ENCODE results near the gene NTRK3. TPM values are rescaled to one million over a fixed set of nuclear protein-coding genes. Genes with fewer than 3 reads are reported as not detected.

NTRK3 gene
- total RNA-seq, 1 experiment from 2014 or later = not detected

DNA sequence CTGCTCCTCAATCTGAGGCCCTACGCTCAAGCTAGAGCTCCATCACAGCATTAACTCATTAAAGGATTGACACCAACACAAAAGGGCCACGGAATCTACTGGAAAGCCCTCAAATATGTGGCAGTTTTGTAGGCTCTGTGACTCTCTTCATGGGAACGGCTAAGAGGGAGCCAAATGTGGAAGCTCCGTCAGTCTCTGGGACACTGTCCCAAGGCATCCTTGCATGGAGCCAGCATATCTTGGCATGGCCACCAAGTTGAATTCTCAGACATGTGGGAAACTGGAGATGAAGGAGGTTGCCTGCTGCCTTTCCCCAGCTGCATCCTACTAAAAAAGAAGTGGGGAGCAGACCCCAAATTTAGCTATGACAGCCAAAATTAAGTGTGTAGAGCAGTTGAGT, 296.9 kb downstream of the NTRK3 start:
- TF ChIP-seq CTCF (conservative IDR thresholded peaks at IDR 0.05; ENCODE audit: low read depth, low read length) (no peak), EZH2phosphoT487 (IDR thresholded peaks at IDR 0.05; ENCODE audit: borderline replicate concordance, low read length) (no peak)
- no peak overlapping the region for H2AFZ ChIP-seq (ENCODE audit: low read length)
- H3K9me3 ChIP-seq (ENCODE audit: low read length) = no peaks in the 10 kb centered on the region
- no peaks in the 10 kb centered on the region for H3F3A ChIP-seq (ENCODE audit: low read length, unreplicated experiment)
- H3K27me3 ChIP-seq (ENCODE audit: low read length) = peaks cover 6% of the 10 kb centered on the region; the same call in 1 of the 2 replicates
- no peak overlapping the region for H3K4me3 ChIP-seq (ENCODE audit: low read length)
- no peaks in the 10 kb centered on the region for H3K79me2 ChIP-seq (ENCODE audit: low read length)
- CTCF ChIA-PET = no interaction called here
- no peaks in the 10 kb centered on the region for H3K9me2 ChIP-seq (replicated peaks; ENCODE audit: low read length)
- ATAC-seq = no peak
- POLR2A ChIA-PET (ENCODE audit: unreplicated experiment) = no interaction called here
- H3K9ac ChIP-seq (ENCODE audit: low read length) = no peak overlapping the region
- intact Hi-C loops (cut with micrococcal nuclease) = no loop called here
- no peak for DNase-seq
- no TSS peak for BruUV-seq (replicated peaks)
- no peaks in the 10 kb centered on the region for H3K36me3 ChIP-seq (ENCODE audit: low read depth, low read length)
- no peaks in the 10 kb centered on the region for H4K20me1 ChIP-seq (ENCODE audit: low read length)
- no peak overlapping the region for H3K4me2 ChIP-seq (ENCODE audit: low read length)
- no peaks in the 10 kb centered on the region for H3K4me1 ChIP-seq (ENCODE audit: insufficient read depth, low read length)
- no peak overlapping the region for H3K27ac ChIP-seq (ENCODE audit: low read length)

- TF ChIP-seq EZH2phosphoT487 (IDR thresholded peaks at IDR 0.05; ENCODE audit: borderline replicate concordance, low read length) = no peak
- TF ChIP-seq EZH2 (IDR thresholded peaks at IDR 0.05; ENCODE audit: low read length, unreplicated experiment) = no peak
- no peak for TF ChIP-seq CTCF (conservative IDR thresholded peaks at IDR 0.05; ENCODE audit: low read depth, low read length)
- no peaks in the 10 kb centered on the region for H3K9me3 ChIP-seq (ENCODE audit: low read length)
- no peaks in the 10 kb centered on the region for H3K36me3 ChIP-seq (ENCODE audit: low read depth, low read length)
- no peaks in the 10 kb centered on the region for H3K9me2 ChIP-seq (replicated peaks; ENCODE audit: low read length)
- no peak overlapping the region for H2AFZ ChIP-seq (ENCODE audit: low read length)
- H3K27ac ChIP-seq (ENCODE audit: low read length) = no peak overlapping the region
- no TSS peak for BruUV-seq (replicated peaks)
- DNase-seq = no peak
- ChIA-PET CTCF (no interaction called here), POLR2A (ENCODE audit: unreplicated experiment) (no interaction called here)
- no peak overlapping the region for H3K4me2 ChIP-seq (ENCODE audit: low read length)
- no peak for ATAC-seq
- no peaks in the 10 kb centered on the region for H3F3A ChIP-seq (ENCODE audit: low read length, unreplicated experiment)
- H3K4me3 ChIP-seq (ENCODE audit: low read length) = no peak overlapping the region
- H3K27me3 ChIP-seq (ENCODE audit: low read length) = peaks cover 6% of the 10 kb centered on the region; the same call in 1 of the 2 replicates
- no peak overlapping the region for H3K9ac ChIP-seq (ENCODE audit: low read length)
- no peaks in the 10 kb centered on the region for H3K4me1 ChIP-seq (ENCODE audit: insufficient read depth, low read length)
- intact Hi-C loops (cut with micrococcal nuclease) = no loop called here
- no peaks in the 10 kb centered on the region for H3K79me2 ChIP-seq (ENCODE audit: low read length)
- no peaks in the 10 kb centered on the region for H4K20me1 ChIP-seq (ENCODE audit: low read length)
Observed at GRCh38 chr15:87959080-87959479, 297.5 kb downstream of the NTRK3 start.

GRCh38 chr15:87955284-87955909, 301.1 kb downstream of the NTRK3 start:
- Histone ChIP-seq H3K79me2 (ENCODE audit: low read length) (no peaks in the 10 kb centered on the region), H3K9me2 (replicated peaks; ENCODE audit: low read length) (no peaks in the 10 kb centered on the region), H3K4me2 (ENCODE audit: low read length) (no peak overlapping the region), H3K4me3 (ENCODE audit: low read length) (no peak overlapping the region), H3K36me3 (ENCODE audit: low read depth, low read length) (no peaks in the 10 kb centered on the region), H3K9me3 (ENCODE audit: low read length) (no peaks in the 10 kb centered on the region), H3K9ac (ENCODE audit: low read length) (no peak overlapping the region), H3K27me3 (ENCODE audit: low read length) (peaks cover 6% of the 10 kb centered on the region; the same call in 1 of the 2 replicates), H3K4me1 (ENCODE audit: insufficient read depth, low read length) (no peaks in the 10 kb centered on the region), H4K20me1 (ENCODE audit: low read length) (no peaks in the 10 kb centered on the region), H3F3A (ENCODE audit: low read length, unreplicated experiment) (no peaks in the 10 kb centered on the region), H3K27ac (ENCODE audit: low read length) (no peak overlapping the region), H2AFZ (ENCODE audit: low read length) (no peak overlapping the region)
- intact Hi-C loops (cut with micrococcal nuclease) = no loop called here
- POLR2A ChIA-PET (ENCODE audit: unreplicated experiment) = no interaction called here
- BruUV-seq (replicated peaks) = no TSS peak
- TF ChIP-seq EZH2phosphoT487 (IDR thresholded peaks at IDR 0.05; ENCODE audit: borderline replicate concordance, low read length) = no peak
- DNase-seq = no peak
- CTCF ChIA-PET = no interaction called here
- ATAC-seq = no peak

Measured in PC-3 (cell line).